Measurements from ENCODE around the gene BET1. TPM values are rescaled to one million over a fixed set of nuclear protein-coding genes. Genes with fewer than 3 reads are reported as not detected.

The BET1 gene
- total RNA-seq, 1 experiment from 2014 or later, result 14.3 TPM

GRCh38 chr7:93955304-93955703, 48.9 kb downstream of the BET1 start:
- DNase-seq (ENCODE audit: low read depth, low spot score) (no peak), ATAC-seq (no peak)
- intact Hi-C loops (cut with micrococcal nuclease; ENCODE audit: unreplicated experiment) (no loop called here), in situ Hi-C loops (cut with HindIII; ENCODE audit: low pct_unique_long_range_greater_than_20kb, low sequenced_read_pairs) (no loop called here)
- no peaks in the 10 kb centered on the region for H3K36me3 ChIP-seq (ENCODE audit: control insufficient read depth, insufficient read depth, low read length)
- H3K27ac ChIP-seq (ENCODE audit: low read length), result no peak overlapping the region
- no peaks in the 10 kb centered on the region for H3K27me3 ChIP-seq (ENCODE audit: control insufficient read depth, insufficient read depth, low read length)
- H3K4me1 ChIP-seq (ENCODE audit: control insufficient read depth, insufficient read depth, low read length), result no peaks in the 10 kb centered on the region
- H3K9me3 ChIP-seq (ENCODE audit: control insufficient read depth, insufficient read depth, low read depth, low read length), result no peaks in the 10 kb centered on the region
- CTCF ChIA-PET, result no interaction called here
- no TSS peak for BruUV-seq (replicated peaks)
- H3K4me3 ChIP-seq (ENCODE audit: low read depth in 2 of 2, low read length in 2 of 2), result no peak overlapping the region
- TF ChIP-seq TCF7L2 (IDR thresholded peaks at IDR 0.05; ENCODE audit: low read depth, low read length) (no peak), REST (IDR thresholded peaks at IDR 0.05; ENCODE audit: insufficient read depth in 1 of 2, low read depth in 2 of 2, low read length in 1 of 2) (no peak), POLR2AphosphoS5 (IDR thresholded peaks at IDR 0.05; ENCODE audit: low read depth, low read length) (no peak)
- POLR2A ChIA-PET, result no interaction called here

DNA sequence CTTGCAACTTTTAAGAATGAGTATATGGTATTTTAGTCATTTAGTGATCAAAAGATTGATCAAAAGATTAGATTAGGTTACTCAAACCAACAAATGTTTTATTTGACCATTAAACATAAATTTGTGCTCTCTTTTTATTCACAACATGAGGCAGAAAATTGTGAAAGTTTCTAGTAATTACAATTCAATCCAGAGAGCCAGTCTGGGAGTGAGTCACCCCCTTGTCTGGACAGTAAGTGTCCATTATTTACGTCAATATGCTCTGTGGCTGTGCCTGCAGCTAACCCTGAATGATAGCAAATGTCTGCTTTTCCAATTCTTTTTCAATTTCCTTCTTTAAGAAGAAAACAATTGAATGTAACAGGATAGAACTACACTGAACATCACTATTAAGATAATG, 54.7 kb downstream of the BET1 start:
- BruUV-seq (replicated peaks), result no TSS peak
- H3K27ac ChIP-seq (ENCODE audit: low read length), result no peak overlapping the region
- in situ Hi-C loops (cut with HindIII; ENCODE audit: low pct_unique_long_range_greater_than_20kb, low sequenced_read_pairs), result no loop called here

More for the DNA sequence above, 54.7 kb downstream of the BET1 start:
- intact Hi-C loops (cut with micrococcal nuclease; ENCODE audit: unreplicated experiment), result no loop called here
- H3K27me3 ChIP-seq (ENCODE audit: control insufficient read depth, insufficient read depth, low read length), result no peaks in the 10 kb centered on the region
- H3K9me3 ChIP-seq (ENCODE audit: control insufficient read depth, insufficient read depth, low read depth, low read length), result no peaks in the 10 kb centered on the region
- no peak for DNase-seq (ENCODE audit: low read depth, low spot score)
- H3K4me3 ChIP-seq (ENCODE audit: low read depth in 2 of 2, low read length in 2 of 2), result no peak overlapping the region
- H3K36me3 ChIP-seq (ENCODE audit: control insufficient read depth, insufficient read depth, low read length), result no peaks in the 10 kb centered on the region
- no peaks in the 10 kb centered on the region for H3K4me1 ChIP-seq (ENCODE audit: control insufficient read depth, insufficient read depth, low read length)
- ChIA-PET POLR2A (no interaction called here), CTCF (no interaction called here)
- no peak for ATAC-seq
- no peak for TF ChIP-seq POLR2AphosphoS5 (IDR thresholded peaks at IDR 0.05; ENCODE audit: low read depth, low read length)
- TF ChIP-seq REST (IDR thresholded peaks at IDR 0.05; ENCODE audit: insufficient read depth in 1 of 2, low read depth in 2 of 2, low read length in 1 of 2), result no peak
- no peak for TF ChIP-seq TCF7L2 (IDR thresholded peaks at IDR 0.05; ENCODE audit: low read depth, low read length)
- TF ChIP-seq, protein P1, sequence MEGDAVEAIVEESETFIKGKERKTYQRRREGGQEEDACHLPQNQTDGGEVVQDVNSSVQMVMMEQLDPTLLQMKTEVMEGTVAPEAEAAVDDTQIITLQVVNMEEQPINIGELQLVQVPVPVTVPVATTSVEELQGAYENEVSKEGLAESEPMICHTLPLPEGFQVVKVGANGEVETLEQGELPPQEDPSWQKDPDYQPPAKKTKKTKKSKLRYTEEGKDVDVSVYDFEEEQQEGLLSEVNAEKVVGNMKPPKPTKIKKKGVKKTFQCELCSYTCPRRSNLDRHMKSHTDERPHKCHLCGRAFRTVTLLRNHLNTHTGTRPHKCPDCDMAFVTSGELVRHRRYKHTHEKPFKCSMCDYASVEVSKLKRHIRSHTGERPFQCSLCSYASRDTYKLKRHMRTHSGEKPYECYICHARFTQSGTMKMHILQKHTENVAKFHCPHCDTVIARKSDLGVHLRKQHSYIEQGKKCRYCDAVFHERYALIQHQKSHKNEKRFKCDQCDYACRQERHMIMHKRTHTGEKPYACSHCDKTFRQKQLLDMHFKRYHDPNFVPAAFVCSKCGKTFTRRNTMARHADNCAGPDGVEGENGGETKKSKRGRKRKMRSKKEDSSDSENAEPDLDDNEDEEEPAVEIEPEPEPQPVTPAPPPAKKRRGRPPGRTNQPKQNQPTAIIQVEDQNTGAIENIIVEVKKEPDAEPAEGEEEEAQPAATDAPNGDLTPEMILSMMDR (IDR thresholded peaks at IDR 0.05), result no peak
- TF ChIP-seq SIN3A (IDR thresholded peaks at IDR 0.05; ENCODE audit: borderline replicate concordance, insufficient read depth, low read depth, low read length), result no peak
